ENCODE measurements around the gene COX4I1.

The COX4I1 gene

DNA sequence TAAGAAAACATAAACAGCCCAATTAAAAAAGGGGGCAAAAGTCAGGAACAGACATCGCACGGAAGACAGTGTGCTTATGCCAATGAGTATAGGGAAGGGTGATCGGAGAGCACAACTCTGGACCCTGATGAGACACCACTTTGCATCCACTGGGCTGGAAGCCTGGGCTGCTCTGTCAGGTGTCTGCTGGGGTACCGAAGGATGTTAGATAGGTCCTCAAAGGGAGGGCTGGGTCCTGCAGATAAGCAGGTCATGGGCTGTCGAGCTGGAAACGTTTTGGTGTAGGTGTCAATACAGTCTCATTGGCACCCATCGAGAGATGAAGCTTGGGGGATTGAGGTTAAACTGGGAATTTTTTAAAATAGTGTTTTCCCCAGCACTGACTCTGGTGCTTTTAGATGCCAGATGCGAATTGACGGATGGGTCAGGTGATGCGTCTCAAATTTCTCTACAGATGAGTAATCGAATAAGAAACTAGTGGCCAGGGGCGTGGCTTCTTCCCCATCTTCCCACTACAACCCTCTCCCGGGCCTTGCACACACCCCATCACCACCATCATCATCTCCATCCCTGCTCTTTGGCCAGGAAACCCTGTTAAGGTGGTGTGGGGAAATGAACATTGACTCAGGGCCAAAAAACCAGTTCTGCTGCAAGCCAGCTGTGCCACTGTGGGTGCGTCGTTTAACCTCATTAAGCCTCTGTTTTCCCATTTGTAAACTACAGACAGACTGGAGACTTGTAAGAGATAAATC is 51.7 kb downstream of the COX4I1 start:
- Histone ChIP-seq H3K4me1 (ENCODE audit: control insufficient read depth, insufficient read depth, low read length) (no peaks in the 10 kb centered on the region), H3K4me3 (ENCODE audit: low read depth, low read length) (no peak overlapping the region), H3K9ac (ENCODE audit: low read depth, low read length) (no peak overlapping the region)

DNA sequence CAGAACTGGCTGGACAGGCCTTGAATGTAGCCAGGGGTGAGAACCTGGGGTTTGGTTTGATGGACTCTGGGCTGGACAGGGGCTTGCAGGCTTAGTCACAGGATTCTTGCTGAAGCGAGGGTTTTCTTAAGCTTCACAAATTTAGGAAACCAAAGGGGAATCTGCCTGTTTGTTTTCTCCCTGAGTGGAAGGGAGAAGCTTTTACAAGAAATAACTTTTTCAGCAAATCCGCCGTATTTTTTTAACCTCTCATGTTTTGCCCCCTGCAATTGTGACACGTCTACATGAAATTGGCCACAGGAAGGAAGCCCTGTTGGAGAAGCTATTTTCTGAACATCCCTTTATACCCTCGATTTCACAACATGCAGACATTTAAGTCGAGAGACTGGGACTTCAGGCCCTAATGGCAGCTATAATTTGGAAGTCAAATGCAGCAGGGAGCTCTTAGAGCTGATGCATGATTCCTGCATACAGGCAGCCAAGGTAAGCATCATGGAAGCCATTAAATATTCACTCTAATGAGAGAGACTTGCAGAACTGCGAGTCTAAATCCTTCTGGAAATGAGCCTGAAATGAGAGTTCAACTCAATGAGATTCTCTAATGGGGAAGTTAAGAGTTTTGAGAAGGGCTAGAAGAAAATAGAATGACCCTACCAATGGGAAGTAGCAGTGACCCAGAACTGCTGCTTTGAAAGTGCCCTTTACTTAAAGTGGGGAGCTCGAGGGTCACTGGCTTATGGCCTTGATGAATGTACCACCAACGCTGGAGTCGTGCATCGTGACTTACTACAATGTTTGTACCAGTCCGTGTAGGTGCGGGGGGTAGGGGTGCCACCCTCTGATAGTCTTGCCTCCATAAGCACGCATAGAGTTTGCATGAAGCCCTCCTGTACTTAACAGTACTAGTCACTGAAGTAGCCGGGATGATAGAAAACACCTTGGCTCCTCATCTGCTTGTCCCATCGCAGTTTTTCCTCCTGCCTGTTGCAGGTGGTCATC is 54.4 kb downstream of the COX4I1 start:
- H3K4me1 ChIP-seq (ENCODE audit: control insufficient read depth, insufficient read depth, low read length), result no peaks in the 10 kb centered on the region
- no peaks in the 10 kb centered on the region for H3K9me3 ChIP-seq (ENCODE audit: control insufficient read depth, insufficient read depth, low read length)
- H3K4me3 ChIP-seq (ENCODE audit: low read depth, low read length), result no peak overlapping the region
- no peak overlapping the region for H3K9ac ChIP-seq (ENCODE audit: low read depth, low read length)
- H3K27me3 ChIP-seq (ENCODE audit: control insufficient read depth, insufficient read depth, low read length), result no peaks in the 10 kb centered on the region
- H3K27ac ChIP-seq (ENCODE audit: low read depth, low read length), result no peak overlapping the region
- no peaks in the 10 kb centered on the region for H3K36me3 ChIP-seq (ENCODE audit: control insufficient read depth, insufficient read depth, low read length)

More for the DNA sequence above, 51.7 kb downstream of the COX4I1 start:
- no peaks in the 10 kb centered on the region for H3K27me3 ChIP-seq (ENCODE audit: control insufficient read depth, insufficient read depth, low read length)
- H3K9me3 ChIP-seq (ENCODE audit: control insufficient read depth, insufficient read depth, low read length), result no peaks in the 10 kb centered on the region
- no peaks in the 10 kb centered on the region for H3K36me3 ChIP-seq (ENCODE audit: control insufficient read depth, insufficient read depth, low read length)
- no peak overlapping the region for H3K27ac ChIP-seq (ENCODE audit: low read depth, low read length)

DNA sequence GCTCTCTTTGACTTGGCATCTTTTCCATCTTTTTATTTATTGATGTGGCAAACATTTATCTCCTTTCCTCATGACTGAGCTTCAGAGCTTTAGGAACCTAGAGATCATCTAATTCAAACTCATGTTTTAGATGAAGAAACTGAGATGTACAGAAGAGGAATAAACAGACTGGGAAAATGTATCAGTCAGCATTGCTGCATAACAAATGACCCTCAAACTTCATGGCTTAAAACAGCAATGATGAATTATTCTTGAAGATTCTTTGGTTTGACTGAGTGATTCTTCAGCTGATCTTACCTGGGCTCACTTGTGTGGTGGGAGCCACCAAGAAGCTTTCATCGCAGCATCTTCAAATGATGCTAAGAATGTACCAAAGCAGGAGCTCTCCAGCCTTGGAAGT is 55.4 kb downstream of the COX4I1 start:
- Histone ChIP-seq H3K36me3 (ENCODE audit: control insufficient read depth, insufficient read depth, low read length) (no peaks in the 10 kb centered on the region), H3K4me1 (ENCODE audit: control insufficient read depth, insufficient read depth, low read length) (no peaks in the 10 kb centered on the region), H3K27me3 (ENCODE audit: control insufficient read depth, insufficient read depth, low read length) (no peaks in the 10 kb centered on the region), H3K27ac (ENCODE audit: low read depth, low read length) (no peak overlapping the region), H3K4me3 (ENCODE audit: low read depth, low read length) (no peak overlapping the region), H3K9ac (ENCODE audit: low read depth, low read length) (no peak overlapping the region), H3K9me3 (ENCODE audit: control insufficient read depth, insufficient read depth, low read length) (no peaks in the 10 kb centered on the region)

DNA sequence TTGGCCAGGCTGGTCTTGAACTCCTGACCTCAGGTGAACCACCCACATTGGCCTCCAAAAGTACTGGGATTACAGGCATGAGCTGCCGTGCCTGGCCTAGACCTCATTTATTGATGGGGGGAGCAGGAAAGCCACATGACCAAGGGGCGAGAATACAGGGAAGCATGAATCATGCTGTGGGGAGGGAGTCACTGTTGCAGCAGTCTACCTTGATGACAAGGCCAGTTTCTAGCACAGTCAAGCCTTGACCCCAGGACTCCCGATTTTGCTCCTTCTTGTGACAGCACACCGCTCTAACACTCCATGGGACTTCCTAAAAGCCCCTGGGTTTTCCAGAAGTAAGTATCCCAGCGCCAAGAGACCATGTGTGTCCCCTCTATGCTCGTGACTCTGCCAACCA is 56.6 kb downstream of the COX4I1 start:
- H3K27ac ChIP-seq (ENCODE audit: low read depth, low read length), result no peak overlapping the region
- no peak overlapping the region for H3K9ac ChIP-seq (ENCODE audit: low read depth, low read length)
- no peaks in the 10 kb centered on the region for H3K4me1 ChIP-seq (ENCODE audit: control insufficient read depth, insufficient read depth, low read length)
- H3K27me3 ChIP-seq (ENCODE audit: control insufficient read depth, insufficient read depth, low read length), result no peaks in the 10 kb centered on the region
- H3K36me3 ChIP-seq (ENCODE audit: control insufficient read depth, insufficient read depth, low read length), result no peaks in the 10 kb centered on the region
- H3K4me3 ChIP-seq (ENCODE audit: low read depth, low read length), result no peak overlapping the region
- no peaks in the 10 kb centered on the region for H3K9me3 ChIP-seq (ENCODE audit: control insufficient read depth, insufficient read depth, low read length)

DNA sequence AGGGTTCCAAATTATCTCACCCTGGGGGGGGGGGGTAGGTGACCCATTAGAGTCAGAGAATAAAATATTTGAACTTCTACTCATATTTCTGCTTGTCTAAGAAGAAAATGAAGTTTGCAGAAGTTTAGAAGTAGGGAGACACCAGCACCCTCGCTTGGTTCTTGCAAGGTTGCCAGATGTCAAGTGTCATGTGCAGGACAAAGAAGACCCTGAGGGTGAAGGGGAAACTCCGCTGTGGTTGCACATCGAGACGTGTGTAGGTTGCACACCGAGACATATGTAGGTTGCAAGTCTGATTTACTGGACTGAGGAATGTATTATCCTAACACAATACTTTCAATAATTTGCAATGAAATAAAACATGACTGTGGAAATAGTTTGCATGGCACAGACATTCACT is 57.1 kb downstream of the COX4I1 start:
- no peak overlapping the region for H3K9ac ChIP-seq (ENCODE audit: low read depth, low read length)
- H3K27me3 ChIP-seq (ENCODE audit: control insufficient read depth, insufficient read depth, low read length), result no peaks in the 10 kb centered on the region
- H3K36me3 ChIP-seq (ENCODE audit: control insufficient read depth, insufficient read depth, low read length), result no peaks in the 10 kb centered on the region
- H3K9me3 ChIP-seq (ENCODE audit: control insufficient read depth, insufficient read depth, low read length), result no peaks in the 10 kb centered on the region
- H3K27ac ChIP-seq (ENCODE audit: low read depth, low read length), result no peak overlapping the region
- no peak overlapping the region for H3K4me3 ChIP-seq (ENCODE audit: low read depth, low read length)
- H3K4me1 ChIP-seq (ENCODE audit: control insufficient read depth, insufficient read depth, low read length), result no peaks in the 10 kb centered on the region

All from HUES48 (cell line).